Dendritic cell treated with granulocyte-macrophage colony-stimulating factor and Interleukin-4, amounts not matched to agents 40 ng/mL and 50 ng/mL, for 4 days (primary cell): ENCODE results near the gene HRC.
"Not testable (repeated sequence)": the region's sequence is repeated elsewhere in the genome, so short reads cannot be mapped to it uniquely, and the experiment has no call there.

Experiments used
- H3K27ac Mint-ChIP-seq: one replicate; pipeline ENCODE4 v1.8.0; 2022; ENCODE audit warnings: mild to moderate bottlenecking, mixed read lengths
- H3K27me3 Mint-ChIP-seq: one replicate; pipeline ENCODE4 v1.8.0; 2022; ENCODE audit warnings: mild to moderate bottlenecking, mixed read lengths
- H3K36me3 Mint-ChIP-seq: one replicate; pipeline ENCODE4 v1.8.0; 2022; ENCODE audit warnings: low read depth, mixed read lengths
- H3K4me1 Mint-ChIP-seq: one replicate; pipeline ENCODE4 v1.8.0; 2022; ENCODE audit warnings: low read depth, mixed read lengths
- H3K4me3 Mint-ChIP-seq: one replicate; pipeline ENCODE4 v1.8.0; 2022; ENCODE audit warnings: mild to moderate bottlenecking, moderate library complexity, mixed read lengths
- H3K9me3 Mint-ChIP-seq: one replicate; pipeline ENCODE4 v1.8.0; 2022; ENCODE audit warnings: mixed read lengths
- intact Hi-C: fragments of 100-400 bp; cut with micrococcal nuclease; formaldehyde crosslinking; loops from one replicate; pipeline ENCODE4 v1.15.0; 2022

The HRC gene

GRCh38 chr19:49155005-49155819 is at the start of gene HRC:
Gene HRC, minus strand, starts transcription at chr19:49155396. Its CDS starts 159 bp downstream, at chr19:49155237.
- H3K9me3 Mint-ChIP-seq = peaks cover 13% of the 10 kb centered on the region
- peaks cover 19% of the 10 kb centered on the region for H3K36me3 Mint-ChIP-seq
- H3K27ac Mint-ChIP-seq = peak within 1 kb of the TSS; percentile 57
- no peak within 1 kb of the TSS for H3K4me3 Mint-ChIP-seq
- H3K4me1 Mint-ChIP-seq = peaks cover 65% of the 10 kb centered on the region
- peaks cover 85% of the 10 kb centered on the region for H3K27me3 Mint-ChIP-seq
- intact Hi-C loops = no loop called here

- intact Hi-C loops = no loop called here
- Mint-ChIP-seq H3K4me3 (no peak overlapping the region), H3K4me1 (peaks cover 37% of the 10 kb centered on the region), H3K27ac (peak overlapping the region; percentile 53), H3K36me3 (peaks cover 50% of the 10 kb centered on the region), H3K9me3 (peaks cover 7% of the 10 kb centered on the region), H3K27me3 (peaks cover 8% of the 10 kb centered on the region)
These were observed 45.8 kb upstream of the HRC start for GRCh38 chr19:49201042-49201441.

- Mint-ChIP-seq H3K4me3 (no peak overlapping the region), H3K9me3 (peaks cover 7% of the 10 kb centered on the region), H3K4me1 (peaks cover 37% of the 10 kb centered on the region), H3K27ac (peak overlapping the region; percentile 53), H3K27me3 (peaks cover 8% of the 10 kb centered on the region), H3K36me3 (peaks cover 50% of the 10 kb centered on the region)
- intact Hi-C loops = no loop called here
These were observed 45.2 kb upstream of the HRC start for GRCh38 chr19:49200238-49200862.

GRCh38 chr19:49196527-49197240 is 41.5 kb upstream of the HRC start:
- intact Hi-C loops = no loop called here
- Mint-ChIP-seq H3K9me3 (peaks cover 7% of the 10 kb centered on the region), H3K27me3 (peaks cover 21% of the 10 kb centered on the region), H3K36me3 (peaks cover 40% of the 10 kb centered on the region), H3K27ac (no peak overlapping the region), H3K4me3 (no peak overlapping the region), H3K4me1 (peaks cover 35% of the 10 kb centered on the region)

- intact Hi-C loops = no loop called here
- peaks cover 47% of the 10 kb centered on the region for H3K36me3 Mint-ChIP-seq
- H3K27ac Mint-ChIP-seq = peak overlapping the region; percentile 5
- H3K9me3 Mint-ChIP-seq = peaks cover 8% of the 10 kb centered on the region
- H3K4me3 Mint-ChIP-seq = no peak overlapping the region
- peaks cover 24% of the 10 kb centered on the region for H3K27me3 Mint-ChIP-seq
- peaks cover 15% of the 10 kb centered on the region for H3K4me1 Mint-ChIP-seq
These were observed 39.2 kb upstream of the HRC start for GRCh38 chr19:49194408-49194807.

GRCh38 chr19:49193822-49194394 is 38.7 kb upstream of the HRC start:
- Mint-ChIP-seq H3K27me3 (peaks cover 24% of the 10 kb centered on the region), H3K9me3 (peaks cover 8% of the 10 kb centered on the region), H3K4me1 (peaks cover 10% of the 10 kb centered on the region), H3K4me3 (no peak overlapping the region), H3K27ac (peak overlapping the region; percentile 5), H3K36me3 (peaks cover 52% of the 10 kb centered on the region)
- intact Hi-C loops = no loop called here

GRCh38 chr19:49190781-49191180 is 35.6 kb upstream of the HRC start:
- Mint-ChIP-seq H3K27ac (no peak overlapping the region), H3K36me3 (peaks cover 47% of the 10 kb centered on the region), H3K4me1 (peaks cover 17% of the 10 kb centered on the region), H3K9me3 (peaks cover 8% of the 10 kb centered on the region), H3K4me3 (no peak overlapping the region), H3K27me3 (peaks cover 21% of the 10 kb centered on the region)
- intact Hi-C loops = no loop called here

GRCh38 chr19:49189259-49189658 is 34.1 kb upstream of the HRC start:
- Mint-ChIP-seq H3K36me3 (peaks cover 51% of the 10 kb centered on the region), H3K27ac (no peak overlapping the region), H3K4me1 (peaks cover 19% of the 10 kb centered on the region), H3K9me3 (peaks cover 10% of the 10 kb centered on the region), H3K4me3 (no peak overlapping the region), H3K27me3 (peaks cover 14% of the 10 kb centered on the region)
- intact Hi-C loops = no loop called here

- Mint-ChIP-seq H3K27me3 (peaks cover 12% of the 10 kb centered on the region), H3K27ac (no peak overlapping the region), H3K36me3 (peaks cover 57% of the 10 kb centered on the region), H3K4me1 (peaks cover 13% of the 10 kb centered on the region), H3K4me3 (no peak overlapping the region), H3K9me3 (peaks cover 16% of the 10 kb centered on the region)
- intact Hi-C loops = no loop called here
These were observed 33.5 kb upstream of the HRC start for GRCh38 chr19:49188626-49189200.

- Mint-ChIP-seq H3K9me3 (peaks cover 38% of the 10 kb centered on the region), H3K36me3 (peaks cover 62% of the 10 kb centered on the region), H3K4me1 (peaks cover 10% of the 10 kb centered on the region), H3K27me3 (peaks cover 12% of the 10 kb centered on the region), H3K27ac (no peak overlapping the region), H3K4me3 (no peak overlapping the region)
- intact Hi-C loops = no loop called here
These were observed 30.9 kb upstream of the HRC start for GRCh38 chr19:49186108-49186507.

- Mint-ChIP-seq H3K36me3 (peaks cover 32% of the 10 kb centered on the region), H3K9me3 (peaks cover 30% of the 10 kb centered on the region), H3K27me3 (peaks cover 8% of the 10 kb centered on the region)
These were observed 27.7 kb upstream of the HRC start for GRCh38 chr19:49182848-49183375.

GRCh38 chr19:49182010-49182847 is 27.0 kb upstream of the HRC start:
- H3K27ac Mint-ChIP-seq, intact Hi-C loops, H3K27me3 Mint-ChIP-seq, H3K4me3 Mint-ChIP-seq: not testable (repeated sequence)
- Mint-ChIP-seq H3K9me3 (peaks cover 30% of the 10 kb centered on the region), H3K4me1 (peaks cover 11% of the 10 kb centered on the region), H3K36me3 (peaks cover 32% of the 10 kb centered on the region)

More at GRCh38 chr19:49182848-49183375, 27.7 kb upstream of the HRC start:
- intact Hi-C loops = no loop called here
- no peak overlapping the region for H3K27ac Mint-ChIP-seq
- H3K4me3 Mint-ChIP-seq = no peak overlapping the region
- peaks cover 10% of the 10 kb centered on the region for H3K4me1 Mint-ChIP-seq

- Mint-ChIP-seq H3K27me3 (peaks cover 4% of the 10 kb centered on the region), H3K36me3 (peaks cover 32% of the 10 kb centered on the region), H3K27ac (no peak overlapping the region), H3K4me1 (peaks cover 6% of the 10 kb centered on the region), H3K4me3 (no peak overlapping the region), H3K9me3 (peaks cover 30% of the 10 kb centered on the region)
- intact Hi-C loops = no loop called here
These were observed 25.5 kb upstream of the HRC start for GRCh38 chr19:49180659-49181058.
